A549 (cell line): ENCODE results near the gene AP3S2. TPM values are rescaled to one million over a fixed set of nuclear protein-coding genes. Genes with fewer than 3 reads are reported as not detected.

Experiments used
- ATAC-seq, 2 experiments: fragments of 200-7000 bp in 1 of 2; fragments of >200 bp in 1 of 2; cut with Nextera tagmentation in 1 of 2; cut with Tn5 transposase in 1 of 2; 3 replicates each; pipeline versions ENCODE4 v1.8.0 to v1.9.1; 2018 to 2020; ENCODE audit warnings: mild to moderate bottlenecking in 1 of 2, moderate library complexity in 1 of 2
- CTCF ChIA-PET: fragments of 300-600 bp; sonication (Branson Sonifier 250); formaldehyde crosslinking; extraction: SDS; loops from one replicate; lab custom pipeline; 2021; ENCODE audit warnings: antibody characterized with exemption, inconsistent platforms; lab: Yijun Ruan, JAX
- POLR2A ChIA-PET: fragments of 350-600 bp; formaldehyde crosslinking; extraction: SDS; loops from one replicate; lab custom pipeline; 2021; ENCODE audit warnings: antibody characterized with exemption, inconsistent platforms; lab: Yijun Ruan, JAX
- DNase-seq, 2 experiments: peaks; one replicate each; pipeline versions ENCODE4 v3.0.0 to v3.0.0-alpha.2; 2011 to 2016; ENCODE audit warnings: low read depth in 1 of 2, low spot score in 1 of 2
- FAIRE-seq: peaks from 2 replicates; lab custom pipeline; 2011; peaks lifted over from hg19 to GRCh38; lab: Jason Lieb, UNC
- H3K27ac ChIP-seq, 2 experiments: fragments of >200 bp; sonication (Bioruptor Twin); formaldehyde crosslinking; 3 replicates each; pipeline ENCODE4 v1.5.1; 2016 to 2017
- H3K4me1 ChIP-seq: fragments of >200 bp; sonication (Bioruptor Twin); formaldehyde crosslinking; 3 replicates; pipeline ENCODE4 v1.6.1; 2016
- H3K4me2 ChIP-seq: fragments of >200 bp; sonication (Bioruptor Twin); formaldehyde crosslinking; 3 replicates; pipeline ENCODE4 v1.6.1; 2016
- H3K4me3 ChIP-seq: fragments of >200 bp; sonication (Bioruptor Twin); formaldehyde crosslinking; 3 replicates; pipeline ENCODE4 v1.5.1; 2016
- H3K9me3 ChIP-seq: fragments of >200 bp; sonication (Bioruptor Twin); formaldehyde crosslinking; 3 replicates; pipeline ENCODE4 v1.6.1; 2016
- BHLHE40 ChIP-seq: IDR thresholded peaks from 2 replicates; pipeline ENCODE4 v1.6.1; 2012; ENCODE audit warnings: low read depth, low read length, inconsistent platforms
- CBX8 ChIP-seq: fragments of 200-600 bp; sonication (generic); IDR thresholded peaks from 2 replicates; pipeline ENCODE4 v1.6.1; 2016
- CTCF ChIP-seq: fragments of >200 bp; sonication (Bioruptor Twin); formaldehyde crosslinking; IDR thresholded peaks from 3 replicates; pipeline ENCODE4 v1.5.1; 2016
- E2F6 ChIP-seq: IDR thresholded peaks from 2 replicates; pipeline ENCODE4 v1.6.1; 2012; ENCODE audit warnings: low read depth, borderline replicate concordance
- EHF ChIP-seq: fragments of 250-450 bp; sonication (Bioruptor Pico); IDR thresholded peaks from 2 replicates; pipeline ENCODE4 v1.5.0; 2020; ENCODE audit warnings: mild to moderate bottlenecking
- EP300 ChIP-seq, 2 experiments: fragments of >200 bp; sonication (Bioruptor Twin); formaldehyde crosslinking; IDR thresholded peaks; 2 replicates in 1 of 2; 3 replicates in 1 of 2; pipeline ENCODE4 v1.6.1; 2016 to 2017
- ESRRA ChIP-seq: fragments of 150-350 bp; IDR thresholded peaks from 2 replicates; pipeline ENCODE4 v1.6.1; 2014; ENCODE audit warnings: mild to moderate bottlenecking, low read length, borderline replicate concordance
- FOSL2 ChIP-seq, 2 experiments: fragments of 450-650 bp in 1 of 2; fragments of >200 bp in 1 of 2; sonication (Bioruptor Twin) in 1 of 2; formaldehyde crosslinking; IDR thresholded peaks; 2 replicates each; pipeline versions ENCODE4 v1.5.0 to v1.6.1; 2016 to 2020; ENCODE audit warnings: mild to moderate bottlenecking in 1 of 2, moderate library complexity in 1 of 2
- FOXS1 ChIP-seq: fragments of 250-450 bp; sonication (Bioruptor Pico); IDR thresholded peaks from 2 replicates; pipeline ENCODE4 v1.5.0; 2020; ENCODE audit warnings: mild to moderate bottlenecking, moderate library complexity
- HES2 ChIP-seq: fragments of >200 bp; sonication (Bioruptor Twin); formaldehyde crosslinking; IDR thresholded peaks from 2 replicates; pipeline ENCODE4 v1.6.1; 2016
- HOXB13 ChIP-seq: fragments of 250-450 bp; sonication (Bioruptor Pico); IDR thresholded peaks from 2 replicates; pipeline ENCODE4 v1.5.0; 2020; ENCODE audit warnings: low read depth, mild to moderate bottlenecking, moderate library complexity
- KDM1A ChIP-seq: fragments of 200-600 bp; sonication (generic); IDR thresholded peaks from 2 replicates; pipeline ENCODE4 v1.6.1; 2016; ENCODE audit warnings: low read depth, mild to moderate bottlenecking
- MAFK ChIP-seq: fragments of 450-650 bp; IDR thresholded peaks from 2 replicates; pipeline ENCODE4 v1.6.1; 2014; ENCODE audit not compliant: partially characterized antibody
- MAX ChIP-seq: IDR thresholded peaks from 2 replicates; pipeline ENCODE4 v1.6.1; 2012
- MYC ChIP-seq: IDR thresholded peaks from 2 replicates; pipeline ENCODE4 v1.6.1; 2012; ENCODE audit warnings: mild to moderate bottlenecking, inconsistent platforms, low read length, improper control_type of control experiment, borderline replicate concordance
- PBX3 ChIP-seq: IDR thresholded peaks from 2 replicates; pipeline ENCODE4 v1.6.1; 2012
- POLR2AphosphoS2 ChIP-seq: conservative IDR thresholded peaks from 2 replicates; pipeline ENCODE4 v1.6.1; 2012; ENCODE audit warnings: low read length, improper control_type of control experiment, inconsistent platforms
- RAD21 ChIP-seq, 2 experiments: fragments of >200 bp in 1 of 2; sonication (Bioruptor Twin) in 1 of 2; formaldehyde crosslinking in 1 of 2; IDR thresholded peaks in 1 of 2; conservative IDR thresholded peaks in 1 of 2; 2 replicates in 1 of 2; 3 replicates in 1 of 2; pipeline ENCODE4 v1.6.1; 2012 to 2018; ENCODE audit warnings: inconsistent platforms in 1 of 2
- RCOR1 ChIP-seq: fragments of 150-350 bp; IDR thresholded peaks from 2 replicates; pipeline ENCODE4 v1.6.1; 2014; ENCODE audit warnings: antibody characterized with exemption, low read length, low read depth
- SMC3 ChIP-seq: fragments of >200 bp; sonication (Bioruptor Twin); formaldehyde crosslinking; IDR thresholded peaks from 3 replicates; pipeline ENCODE4 v1.6.1; 2018; ENCODE audit warnings: inconsistent platforms
- SREBF2 ChIP-seq: fragments of 450-650 bp; IDR thresholded peaks from 2 replicates; pipeline ENCODE4 v1.6.1; 2014; ENCODE audit warnings: mild to moderate bottlenecking, moderate library complexity
- ZC3H11A ChIP-seq: fragments of 450-650 bp; IDR thresholded peaks from 2 replicates; pipeline ENCODE4 v1.6.1; 2014; ENCODE audit warnings: antibody characterized with exemption, mild to moderate bottlenecking
- ZSCAN20 ChIP-seq: fragments of 250-450 bp; sonication (Bioruptor Pico); IDR thresholded peaks from 2 replicates; pipeline ENCODE4 v1.8.0; 2022; ENCODE audit warnings: mild to moderate bottlenecking, moderate library complexity
- WGBS: methylation state at CpG from one replicate; pipeline ENCODE4 v1.1.6; 2017; ENCODE audit errors: missing lambda C conversion rate; 5-methylcytosine and 5-hydroxymethylcytosine counted together
- polyA plus RNA-seq, 4 experiments: library from polyadenylated mRNA; depleted of rRNA in 3 of 4; stranded (reverse); fragments of >200 nt; fragmentation: RNase III in 1 of 4; extraction: RNeasy Plus Mini Kit Qiagen cat#74134 plus additional on column Dnase treatment in 1 of 4; gene quantifications; 2 replicates in 3 of 4; 3 replicates in 1 of 4; pipeline ENCODE4 v1.2.3, GENCODE V29; 2011 to 2017

AP3S2 gene
- polyA plus RNA-seq, 2 of the 4 experiments (the other 2 are of a cell fraction), result 85.1 to 85.9 TPM

GRCh38 chr15:89874926-89875564 lies 18.7 kb downstream of the AP3S2 start:
- no peak overlapping the region for H3K27ac ChIP-seq
- H3K4me3 ChIP-seq, result no peak overlapping the region
- 25% methylated on average over 10 of the region's 10 CpGs for WGBS
- POLR2A ChIA-PET, result interaction anchor here (0.6 to 1.2 kb wide), 9 partner anchors 8 to 135 kb away, joined by 3 to 11 read pairs (median 3); partner anchors contain the start of genes AP3S2 and MESP1
- CTCF ChIA-PET, result interaction anchor here (0.6 to 9.3 kb wide), 65 partner anchors 8 to 516 kb away, joined by 3 to 491 read pairs (median 5); partner anchors contain the start of genes AP3S2, ARPIN, CIB1 and GDPGP1
- peak; percentile 32 for FAIRE-seq
- DNase-seq, result peak; percentile 77 to 90
- no peaks in the 10 kb centered on the region for H3K9me3 ChIP-seq
- peak; percentile 99 to 100 for ATAC-seq
- no peak overlapping the region for H3K4me2 ChIP-seq
- peak; percentile 95 for TF ChIP-seq MYC
- 0 out of 2 replicates have a peak, but pooled peaks have one; percentile 30 for TF ChIP-seq E2F6
- TF ChIP-seq RAD21 (conservative IDR thresholded peaks at IDR 0.05 in 1 of 2, IDR thresholded peaks at IDR 0.05 in 1 of 2), result peak; percentile 93 to 94
- TF ChIP-seq CTCF, result peak; percentile 98
- TF ChIP-seq SMC3, result peak; percentile 98
- no peak for TF ChIP-seq PBX3
- no peak for TF ChIP-seq ESRRA
- peak; percentile 93 for TF ChIP-seq MAX
- TF ChIP-seq BHLHE40, result peak; percentile 60
- TF ChIP-seq RCOR1, result no peak
- H3K4me1 ChIP-seq, result no peaks in the 10 kb centered on the region

GRCh38 chr15:89870688-89871288 lies 23.0 kb downstream of the AP3S2 start:
- Histone ChIP-seq H3K9me3 (no peaks in the 10 kb centered on the region), H3K27ac (no peak overlapping the region), H3K4me3 (no peak overlapping the region), H3K4me1 (no peaks in the 10 kb centered on the region), H3K4me2 (no peak overlapping the region)
- ChIA-PET CTCF (interaction anchor here (1.6 to 9.3 kb wide), 5 partner anchors 11 to 113 kb away, joined by 4 to 491 read pairs (median 109); partner anchors contain the start of genes ANPEP, MESP1 and MESP2), POLR2A (no interaction called here)
- TF ChIP-seq HES2, result no peak
- TF ChIP-seq EHF (CRISPR knock-in tag), result no peak
- TF ChIP-seq FOSL2 (IDR thresholded peaks at IDR 0.05), result no peak
- TF ChIP-seq FOSL2 (CRISPR knock-in tag; IDR thresholded peaks at IDR 0.05), result no peak
- no peak for TF ChIP-seq POLR2AphosphoS2
- no peak for TF ChIP-seq HOXB13 (CRISPR knock-in tag)
- TF ChIP-seq CBX8, result no peak
- TF ChIP-seq ZSCAN20 (CRISPR knock-in tag), result no peak
- no peak for TF ChIP-seq PBX3
- TF ChIP-seq EP300 (IDR thresholded peaks at IDR 0.05), result no peak
- TF ChIP-seq ZC3H11A, result no peak
- no peak for TF ChIP-seq MAFK
- no peak for TF ChIP-seq FOXS1
- no peak for TF ChIP-seq KDM1A
- TF ChIP-seq SREBF2, result no peak
- no peak for TF ChIP-seq SMC3
- 89% methylated on average over 4 of the region's 4 CpGs for WGBS
- ATAC-seq (no peak), FAIRE-seq (no peak), DNase-seq (no peak)
